ENCODE results near the gene ZNF428.

DNA sequence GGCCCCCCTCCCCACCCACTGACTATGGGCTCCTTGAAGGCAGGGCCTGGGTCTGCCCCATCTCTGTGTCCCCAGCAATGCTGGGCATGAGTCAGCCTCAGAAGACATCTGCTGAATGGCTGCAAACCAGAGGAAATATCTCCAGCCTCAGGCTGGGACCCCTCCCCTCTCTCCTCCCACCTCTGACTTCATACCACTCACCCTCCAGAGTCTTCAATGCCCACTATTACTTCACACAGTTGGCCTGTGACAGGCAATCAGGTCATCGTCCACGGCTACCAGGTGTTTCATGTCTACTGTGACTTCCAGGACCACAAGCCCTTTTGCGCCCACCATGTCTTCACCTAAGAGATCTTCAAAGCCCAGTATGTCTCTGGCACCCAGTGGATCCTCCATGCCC lies 7.6 kb downstream of the ZNF428 start, which contains the start of gene SRRM5:
- TF ChIP-seq, protein P1, sequence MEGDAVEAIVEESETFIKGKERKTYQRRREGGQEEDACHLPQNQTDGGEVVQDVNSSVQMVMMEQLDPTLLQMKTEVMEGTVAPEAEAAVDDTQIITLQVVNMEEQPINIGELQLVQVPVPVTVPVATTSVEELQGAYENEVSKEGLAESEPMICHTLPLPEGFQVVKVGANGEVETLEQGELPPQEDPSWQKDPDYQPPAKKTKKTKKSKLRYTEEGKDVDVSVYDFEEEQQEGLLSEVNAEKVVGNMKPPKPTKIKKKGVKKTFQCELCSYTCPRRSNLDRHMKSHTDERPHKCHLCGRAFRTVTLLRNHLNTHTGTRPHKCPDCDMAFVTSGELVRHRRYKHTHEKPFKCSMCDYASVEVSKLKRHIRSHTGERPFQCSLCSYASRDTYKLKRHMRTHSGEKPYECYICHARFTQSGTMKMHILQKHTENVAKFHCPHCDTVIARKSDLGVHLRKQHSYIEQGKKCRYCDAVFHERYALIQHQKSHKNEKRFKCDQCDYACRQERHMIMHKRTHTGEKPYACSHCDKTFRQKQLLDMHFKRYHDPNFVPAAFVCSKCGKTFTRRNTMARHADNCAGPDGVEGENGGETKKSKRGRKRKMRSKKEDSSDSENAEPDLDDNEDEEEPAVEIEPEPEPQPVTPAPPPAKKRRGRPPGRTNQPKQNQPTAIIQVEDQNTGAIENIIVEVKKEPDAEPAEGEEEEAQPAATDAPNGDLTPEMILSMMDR (IDR thresholded peaks at IDR 0.05; ENCODE audit: insufficient read depth, low read length) = no peak
- TF ChIP-seq POLR2AphosphoS5 (IDR thresholded peaks at IDR 0.05; ENCODE audit: low read depth) (no peak), SPI1 (IDR thresholded peaks at IDR 0.05; ENCODE audit: borderline replicate concordance, low read depth) (no peak)
- TF ChIP-seq, protein P2, sequence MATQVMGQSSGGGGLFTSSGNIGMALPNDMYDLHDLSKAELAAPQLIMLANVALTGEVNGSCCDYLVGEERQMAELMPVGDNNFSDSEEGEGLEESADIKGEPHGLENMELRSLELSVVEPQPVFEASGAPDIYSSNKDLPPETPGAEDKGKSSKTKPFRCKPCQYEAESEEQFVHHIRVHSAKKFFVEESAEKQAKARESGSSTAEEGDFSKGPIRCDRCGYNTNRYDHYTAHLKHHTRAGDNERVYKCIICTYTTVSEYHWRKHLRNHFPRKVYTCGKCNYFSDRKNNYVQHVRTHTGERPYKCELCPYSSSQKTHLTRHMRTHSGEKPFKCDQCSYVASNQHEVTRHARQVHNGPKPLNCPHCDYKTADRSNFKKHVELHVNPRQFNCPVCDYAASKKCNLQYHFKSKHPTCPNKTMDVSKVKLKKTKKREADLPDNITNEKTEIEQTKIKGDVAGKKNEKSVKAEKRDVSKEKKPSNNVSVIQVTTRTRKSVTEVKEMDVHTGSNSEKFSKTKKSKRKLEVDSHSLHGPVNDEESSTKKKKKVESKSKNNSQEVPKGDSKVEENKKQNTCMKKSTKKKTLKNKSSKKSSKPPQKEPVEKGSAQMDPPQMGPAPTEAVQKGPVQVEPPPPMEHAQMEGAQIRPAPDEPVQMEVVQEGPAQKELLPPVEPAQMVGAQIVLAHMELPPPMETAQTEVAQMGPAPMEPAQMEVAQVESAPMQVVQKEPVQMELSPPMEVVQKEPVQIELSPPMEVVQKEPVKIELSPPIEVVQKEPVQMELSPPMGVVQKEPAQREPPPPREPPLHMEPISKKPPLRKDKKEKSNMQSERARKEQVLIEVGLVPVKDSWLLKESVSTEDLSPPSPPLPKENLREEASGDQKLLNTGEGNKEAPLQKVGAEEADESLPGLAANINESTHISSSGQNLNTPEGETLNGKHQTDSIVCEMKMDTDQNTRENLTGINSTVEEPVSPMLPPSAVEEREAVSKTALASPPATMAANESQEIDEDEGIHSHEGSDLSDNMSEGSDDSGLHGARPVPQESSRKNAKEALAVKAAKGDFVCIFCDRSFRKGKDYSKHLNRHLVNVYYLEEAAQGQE (IDR thresholded peaks at IDR 0.05; ENCODE audit: insufficient replicate concordance, low read depth) = no peak
